Measurements from ENCODE around the gene JADE3. TPM values are rescaled to one million over a fixed set of nuclear protein-coding genes. Genes with fewer than 3 reads are reported as not detected.

Gene JADE3
- total RNA-seq, 1 experiment from 2014 or later, result 20.2 TPM

DNA sequence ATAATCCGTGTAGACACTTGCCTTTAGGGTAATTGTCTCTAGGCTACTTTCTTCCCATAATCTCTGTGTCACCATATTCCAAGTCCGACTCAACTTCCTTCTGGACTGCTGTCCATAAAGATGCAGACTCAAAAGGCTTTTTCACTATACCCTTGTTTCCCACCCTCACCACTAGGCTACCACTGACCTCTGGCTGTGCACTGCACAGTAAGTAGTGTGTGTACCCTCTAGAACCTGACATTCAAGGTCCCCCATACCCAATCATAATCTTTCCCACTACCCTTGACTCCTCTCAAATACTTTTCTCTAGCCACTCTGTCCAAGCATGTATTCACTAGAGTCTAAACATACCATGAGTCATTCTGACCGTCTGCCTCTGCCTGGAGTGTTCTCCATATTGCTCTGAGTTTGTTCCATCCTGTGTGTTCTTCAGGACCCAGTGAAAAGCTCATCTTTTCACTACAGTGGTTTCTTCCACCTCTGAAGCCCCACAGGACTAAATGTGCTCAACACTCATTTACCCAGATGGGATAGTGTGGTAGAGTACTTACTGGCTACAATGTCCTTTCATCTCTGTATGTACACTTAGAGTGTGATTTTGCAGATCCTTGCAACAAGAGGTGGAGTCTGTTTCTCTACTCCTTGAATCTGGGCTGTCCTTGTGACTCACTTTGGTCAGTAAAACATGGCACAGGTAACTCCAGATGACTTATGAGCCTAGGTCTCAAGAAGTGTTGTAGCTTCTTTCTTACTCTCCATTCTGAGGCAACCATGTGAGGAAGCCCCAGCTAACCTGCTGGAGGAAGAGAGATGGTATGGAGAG is 17.4 kb downstream of the JADE3 start:
- Histone ChIP-seq H2AK5ac (ENCODE audit: insufficient read length, low read length) (no peak overlapping the region), H2AFZ (ENCODE audit: low read length) (no peak overlapping the region), H4K5ac (ENCODE audit: insufficient read length, low read depth, low read length) (no peak overlapping the region), H2BK20ac (ENCODE audit: low read depth, low read length, poor library complexity, severe bottlenecking) (no peak overlapping the region), H3K9ac (ENCODE audit: extremely low read depth, insufficient read length, low read length) (no peak overlapping the region), H3K23ac (ENCODE audit: insufficient read length, low read depth, low read length) (no peak overlapping the region), H2BK15ac (ENCODE audit: low read depth, low read length) (no peak overlapping the region), H3K79me1 (ENCODE audit: insufficient read depth, low read depth, low read length, poor library complexity, severe bottlenecking) (peaks cover 2% of the 10 kb centered on the region), H3K27me3 (ENCODE audit: insufficient read depth, low read length) (no peaks in the 10 kb centered on the region; the same call in 1 of the 2 replicates), H3K14ac (ENCODE audit: insufficient read depth, low read length) (no peak overlapping the region), H4K8ac (replicated peaks; ENCODE audit: insufficient read length, low read depth, low read length) (no peak overlapping the region), H3K4ac (ENCODE audit: low read depth, low read length) (no peak overlapping the region), H3K4me2 (ENCODE audit: insufficient read depth, insufficient read length, low read length) (no peak overlapping the region), H3T11ph (ENCODE audit: low read length) (no peak overlapping the region), H4K91ac (ENCODE audit: insufficient read length, low read depth, low read length) (no peak overlapping the region), H3K27ac (ENCODE audit: insufficient read length, low read depth, low read length) (no peak overlapping the region), H2BK120ac (ENCODE audit: low read depth, low read length, poor library complexity, severe bottlenecking) (no peak overlapping the region), H3K23me2 (ENCODE audit: insufficient read length, low read depth, low read length, poor library complexity, severe bottlenecking) (no peaks in the 10 kb centered on the region), H3K4me1 (ENCODE audit: insufficient read depth, low read length) (no peaks in the 10 kb centered on the region), H3K18ac (ENCODE audit: insufficient read length, low read depth, low read length) (no peak overlapping the region), H4K20me1 (ENCODE audit: control insufficient read depth, insufficient read depth, insufficient read length) (peaks cover 2% of the 10 kb centered on the region), H3K56ac (ENCODE audit: insufficient read length, low read depth, low read length) (no peak overlapping the region), H2BK5ac (ENCODE audit: insufficient read length, low read length) (no peak overlapping the region), H3K79me2 (ENCODE audit: insufficient read depth, low read length) (peaks cover 7% of the 10 kb centered on the region; the same call in 1 of the 2 replicates), H3K9me3 (ENCODE audit: control insufficient read depth, low read depth, low read length) (peaks cover 30% of the 10 kb centered on the region), H2BK12ac (ENCODE audit: insufficient read length, low read depth, low read length) (no peak overlapping the region)
- Mint-ChIP-seq H3K27me3 (ENCODE audit: low read depth) (no peaks in the 10 kb centered on the region), H3K9me3 (peaks cover 56 to 58% of the 10 kb centered on the region in 2 experiments), H3K4me3 (no peak overlapping the region), H3K27ac (no peak overlapping the region), H3K36me3 (ENCODE audit: insufficient read depth in 1 of 3, low read depth in 3 of 3) (peaks cover 0 to 6% (median 5%) of the 10 kb centered on the region in 3 experiments; a peak in 6 of 7 replicates), H3K4me1 (no peaks in the 10 kb centered on the region)
- TF ChIP-seq, protein P1, sequence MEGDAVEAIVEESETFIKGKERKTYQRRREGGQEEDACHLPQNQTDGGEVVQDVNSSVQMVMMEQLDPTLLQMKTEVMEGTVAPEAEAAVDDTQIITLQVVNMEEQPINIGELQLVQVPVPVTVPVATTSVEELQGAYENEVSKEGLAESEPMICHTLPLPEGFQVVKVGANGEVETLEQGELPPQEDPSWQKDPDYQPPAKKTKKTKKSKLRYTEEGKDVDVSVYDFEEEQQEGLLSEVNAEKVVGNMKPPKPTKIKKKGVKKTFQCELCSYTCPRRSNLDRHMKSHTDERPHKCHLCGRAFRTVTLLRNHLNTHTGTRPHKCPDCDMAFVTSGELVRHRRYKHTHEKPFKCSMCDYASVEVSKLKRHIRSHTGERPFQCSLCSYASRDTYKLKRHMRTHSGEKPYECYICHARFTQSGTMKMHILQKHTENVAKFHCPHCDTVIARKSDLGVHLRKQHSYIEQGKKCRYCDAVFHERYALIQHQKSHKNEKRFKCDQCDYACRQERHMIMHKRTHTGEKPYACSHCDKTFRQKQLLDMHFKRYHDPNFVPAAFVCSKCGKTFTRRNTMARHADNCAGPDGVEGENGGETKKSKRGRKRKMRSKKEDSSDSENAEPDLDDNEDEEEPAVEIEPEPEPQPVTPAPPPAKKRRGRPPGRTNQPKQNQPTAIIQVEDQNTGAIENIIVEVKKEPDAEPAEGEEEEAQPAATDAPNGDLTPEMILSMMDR (conservative IDR thresholded peaks at IDR 0.05), result no peak
- no CpG with 5 or more reads among the region's 3 CpGs for WGBS (ENCODE audit: extremely low coverage, insufficient read length, low lambda C conversion rate)
- DNase-seq, result no peak

Measured in H9 (cell line).